Measurements from ENCODE around the gene NCCRP1. TPM values are rescaled to one million over a fixed set of nuclear protein-coding genes. Genes with fewer than 3 reads are reported as not detected.

Gene NCCRP1
- total RNA-seq, 4 donors from 2014 or later = 367 to 798 (median 407) TPM

GRCh38 chr19:39194832-39195542, 1.8 kb upstream of the NCCRP1 start:
- 44 to 46% methylated on average over 9 of the region's 9 CpGs for WGBS, 2 donors
- no peak overlapping the region for H3K4me3 ChIP-seq (ENCODE audit: low read depth, poor library complexity, severe bottlenecking)
- no peak for DNase-seq (ENCODE audit: low spot score in 2 of 2)
- intact Hi-C loops (cut with DNase I; ENCODE audit: low total_unique reads) = no loop called here
- no peak for TF ChIP-seq POLR2A (IDR thresholded peaks at IDR 0.05)
- no peak for TF ChIP-seq CTCF (IDR thresholded peaks at IDR 0.05)

DNA sequence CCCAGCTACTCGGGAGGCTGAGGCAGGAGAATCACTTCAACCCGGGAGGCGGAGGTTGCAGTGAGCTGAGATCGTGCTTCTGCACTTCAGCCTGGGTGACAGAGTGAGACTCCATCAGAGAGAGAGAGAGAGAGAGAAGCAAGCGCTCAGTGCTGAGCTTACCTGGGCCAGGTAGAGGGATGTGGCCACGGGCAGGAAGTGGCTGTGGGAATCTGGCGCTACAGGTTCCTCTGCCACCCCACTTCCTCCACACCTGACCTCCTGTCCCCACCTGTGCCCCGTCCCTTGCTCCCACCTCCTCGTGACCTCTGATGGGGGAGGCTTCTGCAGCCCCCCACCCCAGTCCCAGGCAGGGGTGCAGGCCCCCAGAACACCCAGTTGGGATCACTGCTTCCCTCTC, 1.0 kb upstream of the NCCRP1 start:
- 37 to 41% methylated on average over 9 of the region's 9 CpGs for WGBS, 2 donors
- intact Hi-C loops (cut with DNase I; ENCODE audit: low total_unique reads) = no loop called here
- H3K4me3 ChIP-seq (ENCODE audit: low read depth, poor library complexity, severe bottlenecking) = no peak overlapping the region
- no peak for DNase-seq (ENCODE audit: low spot score in 2 of 2)
- no peak for TF ChIP-seq CTCF (IDR thresholded peaks at IDR 0.05)

DNA sequence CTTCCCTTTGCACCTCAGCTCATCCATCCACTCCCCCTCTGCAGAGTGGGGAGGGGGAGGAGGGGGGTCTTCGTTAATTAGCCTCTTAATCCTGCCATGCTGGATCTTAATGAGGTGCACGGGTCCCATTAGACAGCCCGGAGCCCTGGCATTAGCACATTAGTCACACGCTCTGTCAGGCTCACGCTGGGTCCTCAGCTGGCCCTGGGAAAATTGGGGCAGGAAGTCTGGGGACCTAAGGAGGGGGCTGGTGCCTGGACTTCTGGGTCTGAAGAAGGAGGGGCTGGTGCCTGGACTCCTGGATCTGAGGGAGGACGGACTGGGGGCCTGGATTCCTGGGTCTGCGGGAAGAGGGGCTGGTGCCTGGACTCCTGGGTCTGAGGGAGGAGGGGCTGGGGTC, 444 bp upstream of the NCCRP1 start:
- WGBS, 2 donors = 28 to 47% methylated on average over 7 of the region's 7 CpGs
- TF ChIP-seq POLR2A (IDR thresholded peaks at IDR 0.05) (no peak), CTCF (IDR thresholded peaks at IDR 0.05) (no peak)
- intact Hi-C loops (cut with DNase I; ENCODE audit: low total_unique reads) = no loop called here
- H3K4me3 ChIP-seq (ENCODE audit: low read depth, poor library complexity, severe bottlenecking) = no peak overlapping the region
- DNase-seq (ENCODE audit: low spot score in 2 of 2) = no peak

- intact Hi-C loops (cut with DNase I; ENCODE audit: low total_unique reads) = no loop called here
- DNase-seq (ENCODE audit: low spot score in 2 of 2) = no peak
- 38 to 49% methylated on average over 5 of the region's 5 CpGs for WGBS, 2 donors
- no peak overlapping the region for H3K4me3 ChIP-seq (ENCODE audit: low read depth, poor library complexity, severe bottlenecking)
- TF ChIP-seq POLR2A (IDR thresholded peaks at IDR 0.05) = no peak
- no peak for TF ChIP-seq CTCF (IDR thresholded peaks at IDR 0.05)
These were observed 1.0 kb downstream of the NCCRP1 start for GRCh38 chr19:39197808-39198207.

- intact Hi-C loops (cut with DNase I; ENCODE audit: low total_unique reads) = no loop called here
These were observed 2.3 kb downstream of the NCCRP1 start for GRCh38 chr19:39199025-39199424.

More at GRCh38 chr19:39199025-39199424, 2.3 kb downstream of the NCCRP1 start:
- TF ChIP-seq CTCF (IDR thresholded peaks at IDR 0.05) = no peak
- 42 to 44% methylated on average over 8 to 11 of the region's 11 CpGs for WGBS, 2 donors
- no peak for DNase-seq (ENCODE audit: low spot score in 2 of 2)
- H3K4me3 ChIP-seq (ENCODE audit: low read depth, poor library complexity, severe bottlenecking) = no peak overlapping the region
